Stomach (tissue), 9 donors: ENCODE results near the gene WDR77. TPM values are rescaled to one million over a fixed set of nuclear protein-coding genes. Genes with fewer than 3 reads are reported as not detected.

Experiments used
- DNase-seq, 2 donors: peaks; one replicate each; pipeline versions ENCODE4 v3.0.0 to v3.0.0-alpha.2; 2013 to 2019
- H3K27ac ChIP-seq, 5 donors: fragments of 200-600 bp in 4 of 5; sonication (generic) in 4 of 5; one replicate each; pipeline ENCODE4 v1.5.1; 2013 to 2019; ENCODE audit warnings: mild to moderate bottlenecking in 1 of 5, moderate library complexity in 1 of 5
- H3K27me3 ChIP-seq, 3 donors: fragments of 200-600 bp; sonication (generic); one replicate each; pipeline ENCODE4 v1.5.1; 2017 to 2019; ENCODE audit warnings: mixed run types in 1 of 3
- H3K36me3 ChIP-seq, 4 donors: fragments of 200-600 bp; sonication (generic); 1 replicate in 3 of 4; 2 replicates in 1 of 4; pipeline ENCODE4 v1.5.1; 2016 to 2019
- H3K4me1 ChIP-seq, 4 donors: fragments of 200-600 bp; sonication (generic); one replicate each; pipeline ENCODE4 v1.5.1; 2016 to 2019
- H3K4me3 ChIP-seq, 4 donors: fragments of 200-600 bp; sonication (generic) in 3 of 4; one replicate each; pipeline ENCODE4 v1.5.1; 2016 to 2019; ENCODE audit warnings: mild to moderate bottlenecking in 1 of 4
- H3K9me3 ChIP-seq, 4 donors: fragments of 200-600 bp; sonication (generic); one replicate each; pipeline ENCODE4 v1.5.1; 2016 to 2019
- EP300 ChIP-seq: sonication (generic); formaldehyde crosslinking; IDR thresholded peaks from one replicate; pipeline ENCODE4 v1.6.1; 2017; ENCODE audit warnings: antibody characterized with exemption
- POLR2A ChIP-seq, 4 donors: fragments of 450-650 bp; IDR thresholded peaks; one replicate each; pipeline ENCODE4 v1.6.1; 2016; ENCODE audit warnings: antibody characterized with exemption in 4 of 4, control low read depth in 2 of 4, mild to moderate bottlenecking in 1 of 4, moderate library complexity in 1 of 4
- POLR2AphosphoS5 ChIP-seq, 3 donors: sonication (generic); formaldehyde crosslinking; IDR thresholded peaks; one replicate each; pipeline ENCODE4 v1.6.1; 2016; ENCODE audit warnings: antibody characterized with exemption in 3 of 3
- WGBS, 5 donors: extraction: QIAGEN DNeasy Blood & Tissue Kit in 3 of 5; methylation state at CpG; one replicate each; pipeline versions ENCODE4 v1.1.5 to v1.1.7; 2013 to 2018; 5-methylcytosine and 5-hydroxymethylcytosine counted together
- intact Hi-C: fragments of 100-400 bp; cut with DNase I; formaldehyde crosslinking; loops from one replicate; pipeline ENCODE4 v1.15.1; 2023; ENCODE audit warnings: low total_unique reads
- polyA plus RNA-seq, 3 donors: library from polyadenylated mRNA; stranded (reverse); fragments of 200-250 nt; gene quantifications; one replicate each; pipeline ENCODE4 v1.2.3, GENCODE V29; 2013
- total RNA-seq, 5 donors: library from RNA; depleted of rRNA; stranded (reverse); fragments of >200 nt; gene quantifications; one replicate each; pipeline versions ENCODE4 v1.1.0 to v1.2.3, GENCODE V29; 2014 to 2016
- TF ChIP-seq, protein P1 (sequence below), 7 experiments: fragments of 450-650 bp in 4 of 7; fragments of 200-600 bp in 3 of 7; sonication (generic) in 3 of 7; IDR thresholded peaks; one replicate each; pipeline ENCODE4 v1.5.1; 2016 to 2019; ENCODE audit warnings: antibody characterized with exemption in 7 of 7, control low read depth in 2 of 7, mild to moderate bottlenecking in 1 of 7
- donor health status: healthy with polysubstance abuse.
- donor health status: Bipolar disorder and iron deficiency.
- donor health status: healthy.

Gene WDR77
- total and polyA plus RNA-seq, 8 donors, result 5.8 to 31.2 (median 21.6) TPM

- H3K27me3 ChIP-seq, result no peaks in the 10 kb centered on the region
- WGBS, 5 donors, result 43 to 49% (median 45%) methylated on average over 3 of the region's 3 CpGs
Measured at GRCh38 chr1:111450185-111450584, 1.1 kb upstream of the WDR77 start.

DNA sequence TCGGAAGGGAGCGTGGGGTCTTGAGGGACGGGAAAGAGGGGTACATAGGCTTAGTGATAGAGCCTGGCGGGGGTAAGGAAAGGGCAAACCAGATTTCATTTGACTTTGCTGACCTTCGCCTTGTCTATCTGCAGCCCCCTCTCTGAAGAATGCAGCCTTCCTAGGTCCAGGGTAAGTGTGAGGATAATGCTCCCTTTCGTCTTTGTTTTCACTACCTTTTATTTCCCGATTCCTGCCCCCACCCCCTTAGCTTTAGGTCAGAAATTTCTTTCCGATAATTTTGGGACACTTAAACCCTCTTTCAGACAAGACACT, 604 bp upstream of the WDR77 start:
- WGBS, 5 donors, result 0 to 1% (median 0%) methylated on average over 8 of the region's 8 CpGs
- Histone ChIP-seq H3K4me1 (peaks cover 46 to 84% (median 64%) of the 10 kb centered on the region in 4 donors), H3K27me3 (no peaks in the 10 kb centered on the region), H3K27ac (peak overlapping the region; percentile 90 to 95 (median 90)), H3K9me3 (no peaks in the 10 kb centered on the region), H3K36me3 (peaks cover 5 to 48% (median 35%) of the 10 kb centered on the region in 4 donors), H3K4me3 (peak overlapping the region; percentile 88 to 94 (median 90))
- DNase-seq, result no peak
- TF ChIP-seq EP300, result no peak
- TF ChIP-seq, protein P1, sequence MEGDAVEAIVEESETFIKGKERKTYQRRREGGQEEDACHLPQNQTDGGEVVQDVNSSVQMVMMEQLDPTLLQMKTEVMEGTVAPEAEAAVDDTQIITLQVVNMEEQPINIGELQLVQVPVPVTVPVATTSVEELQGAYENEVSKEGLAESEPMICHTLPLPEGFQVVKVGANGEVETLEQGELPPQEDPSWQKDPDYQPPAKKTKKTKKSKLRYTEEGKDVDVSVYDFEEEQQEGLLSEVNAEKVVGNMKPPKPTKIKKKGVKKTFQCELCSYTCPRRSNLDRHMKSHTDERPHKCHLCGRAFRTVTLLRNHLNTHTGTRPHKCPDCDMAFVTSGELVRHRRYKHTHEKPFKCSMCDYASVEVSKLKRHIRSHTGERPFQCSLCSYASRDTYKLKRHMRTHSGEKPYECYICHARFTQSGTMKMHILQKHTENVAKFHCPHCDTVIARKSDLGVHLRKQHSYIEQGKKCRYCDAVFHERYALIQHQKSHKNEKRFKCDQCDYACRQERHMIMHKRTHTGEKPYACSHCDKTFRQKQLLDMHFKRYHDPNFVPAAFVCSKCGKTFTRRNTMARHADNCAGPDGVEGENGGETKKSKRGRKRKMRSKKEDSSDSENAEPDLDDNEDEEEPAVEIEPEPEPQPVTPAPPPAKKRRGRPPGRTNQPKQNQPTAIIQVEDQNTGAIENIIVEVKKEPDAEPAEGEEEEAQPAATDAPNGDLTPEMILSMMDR (IDR thresholded peaks at IDR 0.05), result no peak
- TF ChIP-seq POLR2AphosphoS5 (IDR thresholded peaks at IDR 0.05), result no peak
- no peak for TF ChIP-seq POLR2A (IDR thresholded peaks at IDR 0.05)
- intact Hi-C loops, result no loop called here

More at GRCh38 chr1:111450185-111450584, 1.1 kb upstream of the WDR77 start:
- Histone ChIP-seq H3K9me3 (no peaks in the 10 kb centered on the region), H3K4me1 (peaks cover 46 to 88% (median 67%) of the 10 kb centered on the region in 4 donors), H3K4me3 (peak overlapping the region; percentile 88 to 94 (median 90)), H3K36me3 (peaks cover under 1 to 47% (median 35%) of the 10 kb centered on the region in 4 donors), H3K27ac (peak overlapping the region in 4 of 5 donors; percentile 90)
- TF ChIP-seq, protein P1 (IDR thresholded peaks at IDR 0.05), result no peak
- TF ChIP-seq POLR2A (IDR thresholded peaks at IDR 0.05) (no peak), EP300 (no peak), POLR2AphosphoS5 (IDR thresholded peaks at IDR 0.05) (no peak)
- no peak for DNase-seq
- intact Hi-C loops, result no loop called here

DNA sequence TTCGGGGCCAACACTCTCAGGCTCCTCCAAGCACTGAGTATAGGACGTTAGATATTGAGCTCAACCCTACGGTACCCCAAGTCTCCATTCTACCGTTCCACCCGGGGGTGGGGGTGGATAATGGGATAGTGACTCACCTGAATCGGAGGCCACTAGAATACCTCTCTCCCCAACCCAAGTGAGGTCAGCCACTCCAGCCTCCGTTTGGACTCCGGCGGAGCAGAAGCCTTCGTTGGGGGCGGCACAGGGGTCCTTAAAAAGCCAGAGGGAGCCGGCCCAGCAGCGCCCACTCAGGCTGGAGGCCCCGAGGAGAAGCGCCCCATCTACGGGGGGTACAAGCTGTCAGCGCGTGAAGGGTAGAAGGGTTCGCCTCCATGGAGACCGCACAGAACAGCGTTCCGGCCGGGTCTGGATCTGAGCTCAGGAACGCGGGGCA, 556 bp downstream of the WDR77 start:
- H3K9me3 ChIP-seq, result no peaks in the 10 kb centered on the region
- H3K4me1 ChIP-seq, result peaks cover 41 to 72% (median 59%) of the 10 kb centered on the region in 4 donors
- peak overlapping the region; percentile 90 for H3K27ac ChIP-seq
- TF ChIP-seq EP300 (no peak), POLR2A (IDR thresholded peaks at IDR 0.05) (no peak), POLR2AphosphoS5 (IDR thresholded peaks at IDR 0.05) (no peak)
- TF ChIP-seq, protein P1 (IDR thresholded peaks at IDR 0.05), result no peak
- intact Hi-C loops, result no loop called here
- peak overlapping the region; percentile 88 to 94 (median 90) for H3K4me3 ChIP-seq
- no peaks in the 10 kb centered on the region for H3K27me3 ChIP-seq
- no peak for DNase-seq
- 0 to 1% (median 1%) methylated on average over 8 to 25 of the region's 25 CpGs for WGBS, 5 donors
- H3K36me3 ChIP-seq, result peaks cover 9 to 48% (median 34%) of the 10 kb centered on the region in 4 donors

DNA sequence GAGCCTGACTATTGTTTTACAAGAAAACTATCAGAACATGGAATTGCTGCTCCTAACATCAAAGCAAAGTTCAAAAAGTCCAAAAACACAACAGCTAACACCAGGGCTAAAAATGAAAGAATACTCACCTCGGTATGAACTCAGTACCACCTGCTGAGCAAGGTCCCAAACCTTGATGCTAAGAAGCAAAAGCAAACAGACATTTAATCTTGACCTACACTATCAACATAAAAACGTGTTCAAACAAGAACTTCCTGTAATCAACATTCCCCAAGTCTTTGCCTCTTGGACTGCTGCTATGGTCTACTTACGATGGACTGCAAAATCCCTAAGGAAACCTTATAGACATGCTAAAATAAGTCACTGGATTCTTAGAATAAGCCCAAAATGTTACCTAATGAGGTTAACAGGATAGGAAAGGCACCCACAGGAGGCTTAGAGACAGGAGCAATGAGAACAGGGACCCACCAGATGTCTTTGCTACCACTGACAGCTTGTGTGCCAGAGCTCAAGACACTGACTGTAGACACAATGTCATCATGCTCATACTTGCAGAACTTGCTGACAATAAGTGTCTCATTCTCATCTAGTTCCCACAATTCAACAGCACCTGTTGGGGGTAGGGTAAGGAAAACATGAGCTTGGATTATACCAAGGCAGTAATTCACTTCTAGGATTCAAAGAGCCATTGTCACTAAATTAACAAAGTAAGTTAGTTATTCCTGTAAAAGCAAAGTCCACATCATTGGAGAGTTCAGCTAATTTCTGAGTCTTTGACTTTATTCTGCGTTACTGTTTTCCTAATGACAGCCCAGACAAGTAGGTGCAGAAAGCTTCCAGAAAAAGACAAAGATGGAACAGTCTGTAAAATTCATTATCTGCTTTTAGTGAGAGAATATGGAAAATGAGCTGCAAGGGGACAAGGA, 1.8 kb downstream of the WDR77 start:
- Histone ChIP-seq H3K4me3 (peak overlapping the region; percentile 88 to 94 (median 90)), H3K9me3 (no peaks in the 10 kb centered on the region), H3K36me3 (peaks cover 20 to 58% (median 41%) of the 10 kb centered on the region in 4 donors), H3K4me1 (peaks cover 40 to 60% (median 48%) of the 10 kb centered on the region in 4 donors), H3K27ac (peak overlapping the region; percentile 22 to 90 (median 90)), H3K27me3 (no peaks in the 10 kb centered on the region)
- 31 to 51% (median 38%) methylated on average over 4 of the region's 4 CpGs for WGBS, 5 donors
- peak in 1 of 2 donors; percentile 73 for DNase-seq
- intact Hi-C loops, result no loop called here
- peak; percentile 2 to 70 (median 19) for TF ChIP-seq POLR2AphosphoS5 (IDR thresholded peaks at IDR 0.05)
- TF ChIP-seq, protein P1 (IDR thresholded peaks at IDR 0.05), result no peak
